HG03575 (cell line): ENCODE results near the gene DIPK2A.

Source experiments
- ATAC-seq: cut with Tn5 transposase; IDR thresholded peaks from one replicate; pipeline ENCODE4 v1.9.1; 2021; ENCODE audit not compliant: unreplicated experiment, insufficient number of reproducible peaks, low FRiP score; ENCODE audit errors: extremely low read depth

Gene DIPK2A, protein sequence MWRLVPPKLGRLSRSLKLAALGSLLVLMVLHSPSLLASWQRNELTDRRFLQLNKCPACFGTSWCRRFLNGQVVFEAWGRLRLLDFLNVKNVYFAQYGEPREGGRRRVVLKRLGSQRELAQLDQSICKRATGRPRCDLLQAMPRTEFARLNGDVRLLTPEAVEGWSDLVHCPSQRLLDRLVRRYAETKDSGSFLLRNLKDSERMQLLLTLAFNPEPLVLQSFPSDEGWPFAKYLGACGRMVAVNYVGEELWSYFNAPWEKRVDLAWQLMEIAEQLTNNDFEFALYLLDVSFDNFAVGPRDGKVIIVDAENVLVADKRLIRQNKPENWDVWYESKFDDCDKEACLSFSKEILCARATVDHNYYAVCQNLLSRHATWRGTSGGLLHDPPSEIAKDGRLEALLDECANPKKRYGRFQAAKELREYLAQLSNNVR

GRCh38 chr3:143971359-143972154 lies at the start of gene DIPK2A:
TSS of gene DIPK2A (plus strand) at chr3:143971823. CDS start at chr3:143972333, 510 bp downstream.
- ATAC-seq = peak; percentile 27

- no peak for ATAC-seq
Observed at GRCh38 chr3:143924522-143925285, 46.9 kb upstream of the DIPK2A start.

GRCh38 chr3:143928056-143928455 lies 43.6 kb upstream of the DIPK2A start:
- ATAC-seq = no peak

- ATAC-seq = no peak
Observed at GRCh38 chr3:143928541-143929255, 42.9 kb upstream of the DIPK2A start.

DNA sequence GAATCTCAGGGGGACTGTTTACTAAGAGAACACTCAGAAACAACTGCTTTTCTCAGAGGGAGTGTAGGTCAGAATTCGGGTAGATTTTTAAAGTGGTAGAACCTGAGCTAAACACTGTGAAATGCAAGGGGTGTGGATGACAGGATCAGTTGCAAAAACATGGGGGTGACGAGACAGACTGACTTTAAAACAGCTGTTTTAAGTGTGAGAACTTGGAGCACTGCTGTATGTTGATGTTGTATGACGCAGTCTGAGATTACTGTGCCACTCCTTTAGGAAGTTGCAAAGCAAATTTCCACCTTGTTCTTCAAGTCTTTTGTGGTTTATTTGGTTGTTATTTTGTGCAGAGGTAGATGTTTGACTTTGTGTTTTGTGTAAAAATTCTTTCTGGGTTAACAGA lies 36.8 kb upstream of the DIPK2A start:
- no peak for ATAC-seq

GRCh38 chr3:143935678-143936077 lies 35.9 kb upstream of the DIPK2A start:
- no peak for ATAC-seq

DNA sequence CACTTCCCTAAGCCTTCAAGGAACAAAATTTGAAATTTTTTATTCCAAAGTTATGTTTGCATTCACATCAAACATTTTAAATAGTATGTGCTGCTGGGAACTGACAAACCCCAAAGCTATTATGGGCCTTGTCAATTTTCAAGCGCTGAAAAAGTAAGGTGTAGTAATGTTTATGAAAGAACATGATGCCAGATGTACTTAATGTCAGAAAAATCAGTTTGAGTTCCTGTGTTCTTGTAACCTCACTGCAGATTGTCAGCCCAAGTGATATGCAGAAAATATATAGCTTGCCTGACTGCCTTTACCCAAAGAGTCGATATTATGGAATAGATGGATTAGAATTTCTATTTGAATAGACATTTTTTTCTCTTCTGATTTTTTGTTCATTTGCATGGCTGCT lies 20.8 kb upstream of the DIPK2A start:
- ATAC-seq = no peak

DNA sequence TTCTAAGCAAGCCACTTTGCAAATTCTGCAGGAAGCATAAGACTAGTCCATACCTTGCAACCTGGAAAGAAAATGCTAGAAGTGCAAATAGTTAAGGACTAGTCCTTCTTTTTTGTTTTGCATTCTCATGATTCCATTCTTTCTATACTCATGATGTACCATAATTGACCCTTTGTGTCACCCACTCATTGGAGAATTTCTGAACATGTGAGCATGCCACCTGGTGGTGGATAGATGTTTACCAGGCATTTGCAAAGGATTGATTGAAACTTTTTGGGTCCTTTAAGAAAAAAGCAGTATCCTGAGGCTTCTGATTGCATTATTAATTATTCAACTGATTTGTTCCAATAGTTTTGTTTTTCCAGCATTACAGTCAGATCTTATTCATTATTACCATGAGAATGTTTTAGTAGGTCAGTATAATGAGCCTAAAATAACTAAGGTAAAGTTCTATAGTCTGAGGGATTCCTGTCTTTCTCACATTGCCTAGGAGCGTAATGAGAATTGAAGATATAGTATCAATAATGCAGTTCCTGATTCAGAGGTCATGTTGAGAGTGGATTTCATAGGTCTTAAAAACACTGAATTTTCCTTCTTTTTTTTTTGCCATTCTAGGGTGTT lies 20.2 kb upstream of the DIPK2A start:
- no peak for ATAC-seq

DNA sequence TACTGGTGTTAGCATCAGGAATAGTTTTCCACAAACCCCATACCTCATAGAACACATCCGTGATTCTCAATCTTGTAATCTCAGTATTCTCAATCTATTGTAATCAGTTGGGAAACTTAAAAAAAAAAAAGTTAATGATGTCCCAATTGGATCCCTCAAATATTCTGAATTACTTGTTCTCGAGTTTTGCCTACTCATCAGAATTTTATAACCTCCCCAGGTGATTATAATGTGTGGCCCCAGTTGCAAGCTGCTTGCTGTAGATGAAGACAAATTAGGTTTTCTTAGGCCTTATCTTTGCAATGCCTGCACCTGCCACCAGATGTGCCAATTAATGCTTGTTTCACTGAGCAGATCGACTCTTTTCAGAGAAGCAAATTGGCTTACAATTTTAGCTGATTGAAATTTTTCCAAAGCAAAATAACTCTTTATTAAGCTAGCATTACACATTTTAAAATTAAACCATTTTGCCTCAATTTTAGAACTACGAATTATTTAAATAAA lies 19.0 kb upstream of the DIPK2A start:
- no peak for ATAC-seq

DNA sequence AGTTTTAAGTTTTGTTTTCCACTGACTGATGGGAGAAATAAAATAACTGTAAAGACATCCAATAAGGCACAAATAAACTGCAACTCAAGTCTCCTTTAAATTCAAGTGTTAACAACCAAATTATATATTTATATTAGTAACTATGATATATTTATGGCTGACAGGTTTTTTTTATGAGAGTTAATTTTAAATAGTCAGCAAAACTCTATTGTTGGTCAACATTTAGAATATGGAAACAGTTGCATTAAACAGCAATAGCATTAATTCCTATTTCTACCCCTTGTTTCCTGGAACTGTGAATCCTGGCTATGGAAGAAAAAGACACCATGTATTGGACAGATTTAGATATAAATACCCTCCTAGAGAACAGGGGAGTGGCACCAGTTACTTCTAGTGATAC lies 16.5 kb upstream of the DIPK2A start:
- ATAC-seq = no peak

GRCh38 chr3:143956838-143957237 lies 14.8 kb upstream of the DIPK2A start:
- no peak for ATAC-seq

DNA sequence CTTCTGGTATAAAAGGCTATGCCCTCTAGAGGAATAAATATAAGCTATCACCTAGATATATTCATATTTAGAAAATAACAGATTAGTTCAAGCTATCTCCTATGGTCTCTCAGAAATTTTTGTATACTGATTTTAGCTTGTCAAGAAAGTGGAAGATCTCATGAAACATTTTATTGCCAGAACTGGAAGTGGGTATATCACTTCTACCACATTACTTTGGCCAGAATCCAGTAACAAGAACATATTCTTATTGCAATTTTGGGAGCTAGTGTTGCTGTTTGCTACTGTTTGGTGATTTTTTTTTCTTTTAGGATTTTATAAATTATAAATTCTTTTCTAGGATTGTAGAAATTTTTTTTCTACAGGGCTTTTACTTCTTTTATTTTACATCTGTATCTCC lies 14.2 kb upstream of the DIPK2A start:
- ATAC-seq = no peak

DNA sequence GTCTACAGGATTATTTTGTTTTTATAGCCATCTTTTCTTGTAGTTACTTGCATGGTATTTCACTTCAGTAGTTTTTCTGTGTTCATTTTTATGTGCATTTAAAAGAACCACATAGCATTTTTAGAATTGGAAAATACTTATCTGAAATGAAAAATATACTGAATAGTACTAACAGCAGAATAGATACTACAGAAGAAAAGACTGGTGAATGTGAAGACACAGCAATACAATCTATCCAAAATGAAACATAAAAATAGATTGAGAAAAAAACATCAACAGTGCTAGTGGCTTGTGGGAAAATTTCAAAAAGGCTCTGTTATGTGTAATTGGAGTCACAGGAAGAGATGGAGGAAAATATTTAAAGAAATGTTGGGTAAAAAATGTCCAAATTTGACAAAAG lies 12.7 kb upstream of the DIPK2A start:
- ATAC-seq = no peak

GRCh38 chr3:143961342-143961741 lies 10.3 kb upstream of the DIPK2A start:
- ATAC-seq = no peak

DNA sequence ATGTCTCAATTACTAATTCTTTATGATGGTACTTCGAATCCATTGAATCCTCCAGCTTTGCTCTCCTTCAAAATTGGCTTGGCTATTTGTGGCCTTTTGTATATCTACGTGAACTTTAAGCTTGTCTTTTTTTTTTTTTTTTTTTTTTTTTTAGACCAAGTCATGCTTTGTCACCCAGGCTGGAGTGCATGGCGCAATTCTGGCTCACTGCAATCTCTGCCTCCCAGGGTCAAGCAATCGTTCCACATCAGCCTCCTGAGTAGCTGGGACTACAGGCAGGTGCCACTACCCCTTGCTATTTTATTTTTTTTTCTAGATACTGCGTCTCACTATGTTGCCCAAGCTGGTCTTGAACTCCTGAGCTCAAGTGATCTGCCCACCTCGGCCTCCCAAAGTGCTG lies 7.7 kb upstream of the DIPK2A start:
- ATAC-seq = no peak

DNA sequence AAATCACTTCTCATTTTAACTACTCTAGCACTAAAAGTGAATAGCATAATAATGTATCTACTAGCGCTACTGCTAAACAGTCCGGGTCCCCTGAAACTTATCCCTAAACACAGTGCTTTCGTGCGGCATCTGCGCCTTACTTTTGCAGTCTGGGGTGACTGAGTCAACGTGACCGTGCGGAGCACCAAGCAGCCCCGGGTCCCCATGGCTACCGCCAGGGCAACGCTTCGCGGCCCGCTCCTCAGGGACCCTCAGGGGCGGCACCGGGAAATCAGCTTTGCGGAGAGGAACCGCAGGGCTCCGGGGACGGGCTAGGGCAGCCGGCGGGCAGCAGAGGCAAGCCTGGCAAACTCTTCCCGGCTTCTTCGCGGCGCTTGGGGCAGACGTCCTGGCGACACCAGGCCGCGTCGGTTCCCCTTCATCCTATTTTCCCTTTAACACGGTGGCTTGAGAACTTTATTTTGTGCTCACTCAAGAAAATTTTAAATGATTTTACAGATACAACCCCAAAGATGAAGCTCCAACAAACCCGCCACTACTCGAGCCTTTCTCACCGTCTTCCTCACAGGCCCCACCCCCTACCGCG lies 757 bp upstream of the DIPK2A start:
- no peak for ATAC-seq

DNA sequence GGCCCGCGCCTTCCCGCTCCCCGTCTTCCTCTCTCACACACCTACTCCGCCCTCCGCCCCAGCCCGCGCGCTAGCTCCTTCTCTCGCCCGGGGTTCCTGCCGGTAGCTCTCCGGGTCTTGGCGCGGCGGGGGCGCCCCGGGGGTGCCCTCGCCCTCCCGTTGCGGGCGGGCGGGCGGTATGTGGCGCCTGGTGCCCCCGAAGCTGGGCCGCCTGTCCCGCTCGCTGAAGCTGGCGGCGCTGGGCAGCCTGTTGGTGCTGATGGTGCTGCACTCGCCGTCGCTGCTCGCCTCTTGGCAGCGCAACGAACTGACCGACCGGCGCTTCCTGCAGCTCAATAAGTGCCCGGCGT lies 507 bp downstream of the DIPK2A start:
- ATAC-seq = no peak
